Prostate gland (tissue), 2 donors: ENCODE results near the gene TMEM161A. TPM values are rescaled to one million over a fixed set of nuclear protein-coding genes. Genes with fewer than 3 reads are reported as not detected.
"Not testable (repeated sequence)": the region's sequence is repeated elsewhere in the genome, so short reads cannot be mapped to it uniquely, and the experiment has no call there.

Experiments
- DNase-seq: peaks from one replicate; pipeline ENCODE4 v3.0.0-alpha.2; 2019; ENCODE audit warnings: low spot score
- H3K27ac ChIP-seq, 2 donors: fragments of 200-600 bp; sonication (generic); 2 replicates each; pipeline ENCODE4 v1.5.1; 2017 to 2019
- H3K27me3 ChIP-seq: fragments of 200-600 bp; sonication (generic); replicated peaks from 2 replicates; pipeline ENCODE4 v1.5.1; 2019; ENCODE audit not compliant: insufficient read depth
- H3K36me3 ChIP-seq, 2 donors: fragments of 200-600 bp; sonication (generic); 1 replicate in 1 of 2; 2 replicates in 1 of 2; pipeline versions ENCODE4 v1.5.1 to v1.8.1; 2017 to 2019
- H3K4me1 ChIP-seq: fragments of 200-600 bp; sonication (generic); replicated peaks from 2 replicates; pipeline ENCODE4 v1.5.1; 2019
- H3K4me3 ChIP-seq, 2 donors: fragments of 200-600 bp; sonication (generic); 2 replicates each; pipeline ENCODE4 v1.5.1; 2017 to 2019
- H3K9me3 ChIP-seq: fragments of 200-600 bp; sonication (generic); 2 replicates; pipeline ENCODE4 v1.5.1; 2017
- POLR2A ChIP-seq: fragments of 450-650 bp; IDR thresholded peaks from one replicate; pipeline ENCODE4 v1.6.1; 2016; ENCODE audit warnings: antibody characterized with exemption, mild to moderate bottlenecking
- POLR2AphosphoS5 ChIP-seq: sonication (generic); formaldehyde crosslinking; IDR thresholded peaks from one replicate; pipeline ENCODE4 v1.6.1; 2017; ENCODE audit warnings: antibody characterized with exemption
- WGBS: methylation state at CpG from one replicate; pipeline ENCODE4 v1.1.5; 2018; 5-methylcytosine and 5-hydroxymethylcytosine counted together
- intact Hi-C: fragments of 100-400 bp; cut with DNase I; formaldehyde crosslinking; loops from one replicate; pipeline ENCODE4 v1.14.2; 2022
- total RNA-seq, 2 donors: library from RNA; depleted of rRNA; stranded (reverse); fragments of >200 nt; gene quantifications; one replicate each; pipeline ENCODE4 v1.1.0, GENCODE V29; 2016
- TF ChIP-seq, protein P1 (sequence below), 4 experiments: fragments of 200-600 bp in 2 of 4; fragments of 450-650 bp in 2 of 4; sonication (generic) in 2 of 4; IDR thresholded peaks; 1 replicate in 3 of 4; 2 replicates in 1 of 4; pipeline ENCODE4 v1.5.1; 2016 to 2019; ENCODE audit warnings: antibody characterized with exemption in 4 of 4, mild to moderate bottlenecking in 2 of 4, moderate library complexity in 2 of 4

Gene TMEM161A
- total RNA-seq, 2 donors from 2014 or later = 24.0 to 40.9 TPM

DNA sequence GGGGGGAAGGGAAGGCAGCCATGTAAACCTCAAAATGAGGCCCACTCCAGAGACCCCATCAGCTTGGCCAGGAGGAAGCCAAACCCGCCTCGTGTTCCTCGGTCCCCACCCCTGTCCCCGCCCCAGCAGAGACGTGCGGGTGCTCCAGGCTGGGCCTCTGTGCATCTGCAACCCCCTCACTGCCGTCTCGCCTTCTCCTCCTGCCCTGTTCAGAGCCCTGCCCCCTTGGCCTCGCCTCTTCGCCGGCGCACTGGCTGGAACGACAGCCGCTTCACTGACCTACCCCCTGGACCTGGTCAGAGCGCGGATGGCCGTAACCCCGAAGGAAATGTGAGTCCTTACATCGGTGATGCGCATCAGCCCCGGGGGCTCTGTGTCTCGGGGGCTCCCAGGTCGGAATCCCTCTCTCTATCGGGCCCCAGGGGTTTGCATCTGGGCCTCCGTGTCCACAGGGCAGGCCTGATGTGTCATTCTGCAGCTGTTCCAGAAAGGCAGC lies 32.2 kb downstream of the TMEM161A start:
- Histone ChIP-seq H3K4me3 (peak overlapping the region in 1 of 2 donors; percentile 10), H3K27me3 (no peaks in the 10 kb centered on the region), H3K27ac (no peak overlapping the region), H3K36me3 (no peaks in the 10 kb centered on the region), H3K9me3 (no peaks in the 10 kb centered on the region), H3K4me1 (no peaks in the 10 kb centered on the region)
- TF ChIP-seq, protein P1, sequence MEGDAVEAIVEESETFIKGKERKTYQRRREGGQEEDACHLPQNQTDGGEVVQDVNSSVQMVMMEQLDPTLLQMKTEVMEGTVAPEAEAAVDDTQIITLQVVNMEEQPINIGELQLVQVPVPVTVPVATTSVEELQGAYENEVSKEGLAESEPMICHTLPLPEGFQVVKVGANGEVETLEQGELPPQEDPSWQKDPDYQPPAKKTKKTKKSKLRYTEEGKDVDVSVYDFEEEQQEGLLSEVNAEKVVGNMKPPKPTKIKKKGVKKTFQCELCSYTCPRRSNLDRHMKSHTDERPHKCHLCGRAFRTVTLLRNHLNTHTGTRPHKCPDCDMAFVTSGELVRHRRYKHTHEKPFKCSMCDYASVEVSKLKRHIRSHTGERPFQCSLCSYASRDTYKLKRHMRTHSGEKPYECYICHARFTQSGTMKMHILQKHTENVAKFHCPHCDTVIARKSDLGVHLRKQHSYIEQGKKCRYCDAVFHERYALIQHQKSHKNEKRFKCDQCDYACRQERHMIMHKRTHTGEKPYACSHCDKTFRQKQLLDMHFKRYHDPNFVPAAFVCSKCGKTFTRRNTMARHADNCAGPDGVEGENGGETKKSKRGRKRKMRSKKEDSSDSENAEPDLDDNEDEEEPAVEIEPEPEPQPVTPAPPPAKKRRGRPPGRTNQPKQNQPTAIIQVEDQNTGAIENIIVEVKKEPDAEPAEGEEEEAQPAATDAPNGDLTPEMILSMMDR (IDR thresholded peaks at IDR 0.05) = no peak
- no peak for TF ChIP-seq POLR2AphosphoS5
- TF ChIP-seq POLR2A = no peak
- DNase-seq = no peak
- intact Hi-C loops = no loop called here
- 48% methylated on average over 25 of the region's 25 CpGs for WGBS

DNA sequence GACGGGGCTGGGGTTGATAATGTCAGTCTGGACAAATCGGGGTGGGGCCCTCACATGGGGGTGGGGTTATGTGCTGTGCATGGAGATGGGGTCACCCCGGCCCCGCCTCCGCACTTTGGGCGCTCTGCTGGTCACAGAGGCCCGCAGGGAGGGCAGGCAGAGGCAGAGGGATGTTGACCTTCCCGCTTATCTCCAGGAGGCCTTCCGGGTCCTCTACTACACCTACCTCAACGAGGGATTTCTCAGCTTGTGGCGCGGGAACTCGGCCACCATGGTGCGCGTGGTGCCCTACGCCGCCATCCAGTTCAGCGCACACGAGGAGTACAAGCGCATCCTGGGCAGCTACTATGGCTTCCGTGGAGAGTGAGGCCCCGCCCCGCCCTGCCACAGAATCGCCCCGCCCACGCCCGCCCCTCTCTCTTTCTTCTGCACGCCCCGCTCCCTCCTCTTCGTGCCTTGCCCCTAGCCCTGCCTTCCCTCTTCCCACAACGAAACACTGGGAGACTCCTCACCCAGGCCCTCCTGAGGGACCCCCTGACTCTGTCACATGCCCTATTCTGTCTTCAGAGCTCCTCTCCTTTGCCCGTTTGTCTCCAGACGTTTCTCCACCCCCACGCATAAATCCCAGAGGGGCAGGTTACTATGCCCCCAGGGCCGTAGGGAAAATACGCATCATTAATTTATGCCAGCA lies 32.8 kb downstream of the TMEM161A start:
- peak overlapping the region in 1 of 2 donors; percentile 18 for H3K27ac ChIP-seq

GRCh38 chr19:19103167-19103566 lies 35.1 kb downstream of the TMEM161A start:
- no peak overlapping the region for H3K27ac ChIP-seq
- WGBS = 91% methylated on average over 11 of the region's 11 CpGs
- intact Hi-C loops = no loop called here

More for the DNA sequence above, 32.8 kb downstream of the TMEM161A start:
- Histone ChIP-seq H3K4me1 (no peaks in the 10 kb centered on the region), H3K4me3 (peak overlapping the region in 1 of 2 donors; percentile 10), H3K9me3 (no peaks in the 10 kb centered on the region), H3K36me3 (no peaks in the 10 kb centered on the region), H3K27me3 (no peaks in the 10 kb centered on the region)
- intact Hi-C loops = no loop called here
- 18% methylated on average over 36 of the region's 36 CpGs for whole genome bisulfite sequencing
- peak; percentile 39 for DNase-seq
- no peak for TF ChIP-seq POLR2AphosphoS5
- TF ChIP-seq, protein P1 (IDR thresholded peaks at IDR 0.05) = no peak
- no peak for TF ChIP-seq POLR2A

DNA sequence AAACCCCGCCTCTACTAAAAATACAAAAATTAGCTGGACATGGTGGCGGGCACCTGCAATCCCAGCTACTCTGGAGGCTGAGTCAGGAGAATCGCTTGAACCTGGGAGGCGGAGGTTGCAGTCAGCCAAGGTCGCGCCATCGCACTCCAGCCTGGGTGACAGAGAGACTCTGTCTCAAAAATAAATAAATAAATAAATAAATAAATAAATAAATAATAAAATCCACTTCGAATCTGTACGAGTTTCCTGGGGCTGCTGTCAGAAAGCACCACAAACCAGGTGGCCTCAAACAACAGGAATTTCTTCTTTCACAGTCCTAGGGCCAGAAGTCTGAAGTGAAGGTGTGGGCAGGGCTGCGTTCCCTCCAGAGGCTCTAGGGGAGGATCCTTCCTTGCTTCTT lies 35.7 kb downstream of the TMEM161A start:
- H3K27ac ChIP-seq, H3K36me3 ChIP-seq, DNase-seq, H3K4me1 ChIP-seq, H3K4me3 ChIP-seq, intact Hi-C loops, H3K9me3 ChIP-seq, H3K27me3 ChIP-seq: not testable (repeated sequence)
- 94% methylated on average over 10 of the region's 10 CpGs for WGBS

More at GRCh38 chr19:19103167-19103566, 35.1 kb downstream of the TMEM161A start:
- no peak for DNase-seq
- no peaks in the 10 kb centered on the region for H3K9me3 ChIP-seq
- no peaks in the 10 kb centered on the region for H3K4me1 ChIP-seq
- no peak overlapping the region for H3K4me3 ChIP-seq
- H3K27me3 ChIP-seq = no peaks in the 10 kb centered on the region
- no peaks in the 10 kb centered on the region for H3K36me3 ChIP-seq
- no peak for TF ChIP-seq POLR2A
- TF ChIP-seq POLR2AphosphoS5 = no peak
- TF ChIP-seq, protein P1 (IDR thresholded peaks at IDR 0.05) = no peak

GRCh38 chr19:19101540-19101939 lies 36.7 kb downstream of the TMEM161A start:
- Histone ChIP-seq H3K9me3 (no peaks in the 10 kb centered on the region), H3K36me3 (no peaks in the 10 kb centered on the region), H3K27ac (no peak overlapping the region), H3K4me1 (no peaks in the 10 kb centered on the region), H3K4me3 (no peak overlapping the region), H3K27me3 (no peaks in the 10 kb centered on the region)
- 90% methylated on average over 8 of the region's 8 CpGs for WGBS
- no peak for TF ChIP-seq POLR2A
- TF ChIP-seq, protein P1 (IDR thresholded peaks at IDR 0.05) = no peak
- no peak for TF ChIP-seq POLR2AphosphoS5
- no peak for DNase-seq
- intact Hi-C loops = no loop called here
